Stimulated activated CD4-positive, alpha-beta T cell treated with anti-CD3 and anti-CD28 coated beads, Interleukin-4, amount 100 ng/mL, for 1 hour (primary cell): Measurements from ENCODE around the gene CLDN22.
"Not testable (repeated sequence)": the region's sequence is repeated elsewhere in the genome, so short reads cannot be mapped to it uniquely, and the experiment has no call there.

ENCODE experiments used
- DNase-seq: peaks from one replicate; pipeline ENCODE4 v3.0.0-alpha.2; 2020

Gene CLDN22

DNA sequence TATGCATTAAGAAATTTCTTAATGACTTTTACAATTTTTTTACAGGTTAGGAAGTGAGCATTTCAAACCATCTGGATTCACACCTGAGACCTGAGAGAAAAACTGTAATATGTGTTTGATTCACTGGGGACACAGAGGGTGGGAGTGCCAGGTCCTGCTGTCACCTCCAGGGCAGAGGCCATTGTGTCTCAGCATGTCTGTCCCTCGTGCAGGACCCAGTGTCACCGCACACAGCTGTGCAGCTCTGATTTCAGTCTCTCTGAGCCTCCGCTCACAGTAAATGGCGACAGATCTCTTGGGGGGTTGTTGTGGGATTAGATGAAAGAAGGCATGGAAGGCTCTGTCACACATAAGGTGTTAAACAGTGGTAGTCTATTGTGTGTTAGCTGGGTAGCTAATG lies 25.2 kb upstream of the CLDN22 start:
- DNase-seq, result no peak

DNA sequence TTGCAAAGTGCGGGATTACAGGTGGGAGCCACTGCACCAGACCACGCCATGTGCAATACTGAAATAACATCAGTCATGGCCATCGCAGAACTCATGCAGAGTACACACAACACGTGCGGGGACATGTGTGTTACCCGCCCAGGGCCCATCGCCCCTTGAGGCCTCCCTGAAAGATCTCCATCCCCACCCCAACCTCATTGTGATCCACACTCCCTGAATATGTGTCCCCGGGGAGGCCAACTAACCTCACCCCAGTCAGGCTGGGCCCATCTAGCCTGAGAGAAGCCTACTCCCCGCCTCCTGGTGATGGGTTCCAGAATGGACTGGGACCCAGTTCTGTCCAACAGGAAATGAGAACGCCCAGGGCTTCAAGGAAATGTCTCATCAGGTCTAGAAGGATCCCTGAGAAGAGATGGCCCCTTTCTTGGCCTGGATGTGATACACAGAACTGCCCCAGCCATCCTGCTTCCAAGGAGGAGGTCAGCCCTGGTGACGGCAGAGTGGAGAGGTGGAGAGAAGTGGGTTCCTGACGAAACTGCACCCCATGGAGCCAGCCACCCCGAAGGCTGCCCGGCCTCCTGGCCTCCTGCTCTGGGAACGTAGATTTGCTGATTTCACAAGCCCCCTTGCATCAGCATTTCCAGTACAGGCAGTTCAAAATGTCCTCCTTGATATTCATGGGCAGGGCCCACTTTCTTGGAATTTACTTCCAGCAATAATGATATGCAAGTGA lies 24.6 kb upstream of the CLDN22 start:
- DNase-seq, result no peak

DNA sequence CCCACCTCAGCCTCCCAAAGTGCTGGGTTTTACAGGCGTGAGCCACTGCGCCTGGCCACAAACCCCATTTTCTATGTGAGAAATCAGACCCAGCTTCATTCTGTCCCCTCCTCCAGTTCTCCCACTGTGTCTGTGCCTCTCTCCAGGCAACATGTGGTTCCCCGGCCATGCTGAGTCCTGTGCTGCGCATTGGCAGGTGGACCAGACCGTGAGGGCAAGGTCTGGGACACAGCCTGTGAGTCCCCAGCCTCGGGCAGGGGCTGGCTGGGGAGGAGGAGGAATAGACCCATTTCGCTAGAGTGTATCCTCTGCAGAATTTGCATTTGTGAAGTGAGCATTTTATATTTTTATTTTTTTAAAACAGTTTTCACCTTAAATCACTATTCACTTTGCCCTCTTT lies 23.7 kb upstream of the CLDN22 start:
- DNase-seq, result no peak

DNA sequence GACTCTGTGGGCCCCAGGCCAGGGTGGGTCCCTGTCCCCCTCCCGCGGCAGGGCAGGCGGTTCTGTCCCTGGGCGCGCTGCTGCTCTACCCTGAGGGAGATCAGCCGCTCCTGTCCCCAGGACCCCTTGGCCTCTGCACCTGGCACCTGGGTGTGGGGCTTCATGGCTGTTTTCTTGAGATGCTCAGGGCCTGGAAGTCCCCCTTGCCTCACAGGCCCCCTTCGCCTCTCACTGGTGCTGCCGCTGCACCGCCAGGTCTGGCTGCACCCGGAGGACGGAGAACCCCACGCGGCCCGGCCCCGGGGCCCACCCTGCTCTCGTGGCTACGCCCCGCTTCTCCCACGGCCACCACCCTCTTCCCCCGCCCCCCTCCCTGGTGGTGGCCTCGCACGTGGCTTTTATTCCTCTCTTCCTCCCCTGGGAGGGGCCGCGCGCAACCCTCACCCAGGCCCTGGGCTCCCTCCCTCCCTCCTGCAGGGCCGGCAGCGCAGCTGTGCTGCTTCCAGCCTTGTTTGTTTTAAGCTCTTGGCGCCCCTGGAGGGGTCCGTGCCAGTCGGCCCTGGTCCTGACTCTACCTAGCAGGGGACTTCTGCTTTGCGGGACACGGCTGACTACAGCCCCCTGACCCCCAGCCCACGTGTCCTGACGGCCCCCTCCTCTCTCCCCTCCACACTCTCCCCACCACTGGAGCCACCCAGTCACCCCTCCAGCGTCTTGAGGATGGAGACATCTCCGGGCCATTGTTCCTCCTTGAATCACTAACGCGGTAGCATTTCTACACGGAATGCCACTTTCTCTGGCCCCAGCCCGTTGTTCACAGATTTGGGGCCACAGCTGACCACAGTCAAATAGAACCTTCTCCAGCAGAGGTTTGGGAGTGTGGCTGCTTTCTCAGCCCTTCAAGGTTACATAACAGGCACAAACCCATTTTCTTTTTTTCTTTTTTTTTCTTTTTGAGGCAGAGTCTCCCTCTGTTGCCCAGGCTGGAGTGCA lies 22.8 kb upstream of the CLDN22 start:
- DNase-seq, result no peak

DNA sequence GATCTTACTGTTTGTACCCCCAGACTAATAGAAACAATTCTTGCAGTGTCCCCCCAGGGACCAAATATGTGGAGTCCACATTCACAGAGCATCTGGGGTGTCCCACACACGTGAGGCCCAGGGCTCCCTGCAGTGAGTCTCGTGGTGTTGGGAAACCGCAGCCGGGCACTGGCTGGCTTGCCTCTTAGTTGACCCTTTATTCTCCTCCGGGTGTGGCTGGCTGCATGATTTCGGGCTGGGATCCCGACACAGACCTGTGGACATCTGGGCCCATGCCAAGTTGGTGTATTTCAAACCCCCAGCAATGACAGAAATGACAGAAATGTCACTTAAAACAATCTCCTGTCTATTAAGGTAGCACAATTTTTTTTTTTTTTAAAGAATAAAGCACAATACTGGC lies 17.8 kb upstream of the CLDN22 start:
- no peak for DNase-seq

DNA sequence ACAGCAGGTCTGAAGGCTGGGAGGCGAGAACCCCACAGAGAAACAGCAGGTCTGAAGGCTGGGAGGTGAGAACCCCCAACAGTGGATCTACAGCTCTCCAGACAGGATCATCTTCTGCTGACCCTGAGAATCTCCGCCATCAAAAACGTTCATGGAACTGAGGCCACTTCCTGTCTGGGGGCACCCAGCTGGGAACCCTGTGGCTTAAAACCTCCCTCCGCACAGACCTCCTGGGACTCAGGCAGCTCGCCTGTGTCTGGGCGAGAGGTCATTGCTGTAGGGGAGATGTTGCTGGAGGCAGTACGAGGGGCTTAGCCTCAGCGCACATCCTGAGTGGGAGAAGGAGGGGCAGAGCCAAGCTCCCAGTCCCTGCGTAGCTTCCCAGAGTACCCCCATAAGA lies 17.3 kb upstream of the CLDN22 start:
- no peak for DNase-seq

DNA sequence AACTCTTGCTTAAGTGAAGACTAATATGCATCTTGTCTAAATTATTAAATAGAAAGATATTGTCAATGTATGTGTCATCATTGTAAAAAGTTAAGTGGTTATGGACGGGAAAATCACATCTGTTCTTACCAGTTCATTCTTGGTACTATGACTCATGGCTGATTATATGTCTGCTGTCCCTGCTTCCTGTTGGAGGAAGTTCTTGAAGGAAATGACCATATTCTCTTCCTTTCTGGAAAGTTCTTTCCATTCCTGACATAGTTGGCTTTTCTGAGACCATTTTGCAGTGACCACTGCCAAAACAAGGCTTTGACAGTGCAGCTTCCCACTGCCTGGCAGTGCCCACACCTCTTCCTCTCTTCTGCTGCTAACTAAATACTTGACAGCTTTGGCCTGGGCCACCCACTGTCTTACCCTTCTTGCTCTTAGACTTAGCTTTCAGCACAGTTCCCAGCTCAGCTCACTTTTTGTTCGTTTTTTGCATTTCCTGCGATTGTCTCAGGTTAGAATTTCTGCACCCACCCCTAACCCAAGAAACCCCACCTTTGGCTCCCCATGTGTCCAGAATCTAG lies 15.4 kb upstream of the CLDN22 start:
- no peak for DNase-seq

DNA sequence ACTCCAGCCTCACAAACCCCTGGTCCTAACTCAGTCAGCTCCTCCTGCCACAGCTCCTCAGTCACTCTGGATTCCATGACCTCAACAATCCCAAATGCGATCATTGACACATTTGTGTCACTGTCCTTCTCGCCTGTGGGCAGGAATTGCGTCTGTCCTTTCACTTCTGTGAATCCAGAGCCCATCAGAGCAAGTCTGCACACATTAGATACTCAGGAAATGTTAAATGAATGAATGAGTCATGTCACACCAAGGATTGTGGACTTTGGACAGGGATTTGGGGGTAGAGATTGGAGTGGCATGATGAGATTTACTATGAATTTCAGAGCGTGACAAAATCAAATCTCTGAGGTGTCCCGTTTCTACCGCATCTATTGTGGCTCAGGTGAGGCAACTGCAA lies 13.9 kb upstream of the CLDN22 start:
- DNase-seq, result no peak

DNA sequence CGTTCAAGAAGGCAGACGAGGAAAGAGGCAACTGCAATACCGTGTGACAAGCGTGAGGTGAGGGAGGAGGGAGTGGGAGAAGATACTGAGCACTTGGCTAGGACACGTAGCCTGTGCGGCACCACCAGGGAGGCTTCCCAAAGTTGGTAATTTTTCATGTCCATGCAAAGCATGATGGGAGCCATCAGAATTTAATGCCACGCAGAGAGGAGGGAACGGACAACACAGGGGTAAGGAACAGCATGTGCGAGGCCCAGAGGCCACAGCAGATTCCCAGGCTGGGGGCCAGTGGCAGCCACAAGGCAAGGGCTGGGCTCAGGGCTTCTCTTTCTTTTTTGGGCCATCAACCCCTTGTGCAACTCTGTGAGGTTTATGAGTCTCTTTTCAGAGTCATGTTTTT lies 13.1 kb upstream of the CLDN22 start:
- no peak for DNase-seq

DNA sequence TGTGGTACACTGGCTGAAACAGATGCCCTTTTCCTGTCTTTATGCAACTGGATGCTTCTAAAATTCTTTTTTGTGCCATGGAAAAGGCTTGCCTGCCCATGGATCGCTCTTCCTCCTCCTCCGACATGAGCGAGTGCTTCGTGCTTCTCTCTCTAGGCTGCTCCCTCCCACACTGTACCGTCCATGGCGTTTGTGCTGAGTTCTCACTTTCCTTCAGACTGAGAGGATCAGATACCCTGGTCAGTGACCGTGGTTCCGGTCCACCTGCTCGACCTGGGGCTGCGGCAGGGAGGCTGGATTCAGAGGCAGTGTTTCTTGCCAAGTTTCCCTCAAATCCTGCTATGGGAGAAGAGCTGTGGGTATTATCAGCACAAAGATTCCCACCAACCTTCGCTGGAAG lies 12.4 kb upstream of the CLDN22 start:
- DNase-seq, result no peak

DNA sequence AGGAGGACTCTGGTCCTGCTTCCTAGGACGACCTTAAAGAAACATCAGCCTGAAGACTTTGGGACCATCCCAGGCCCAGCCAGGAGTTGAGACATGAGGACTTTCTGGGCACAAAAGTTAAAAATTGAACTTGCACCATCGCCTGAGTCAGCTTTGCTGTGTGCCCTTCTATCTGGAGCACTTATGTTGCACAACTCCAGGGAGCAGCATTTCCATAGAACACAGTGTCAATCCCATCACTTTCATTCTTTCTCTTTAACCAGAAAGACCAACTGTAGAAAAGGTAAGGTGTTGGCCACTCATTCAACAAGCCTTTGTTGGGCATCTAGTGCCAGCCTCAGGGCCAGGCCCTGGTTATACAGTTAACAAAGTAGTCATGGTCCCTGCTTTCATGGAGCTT lies 10.8 kb upstream of the CLDN22 start:
- no peak for DNase-seq

DNA sequence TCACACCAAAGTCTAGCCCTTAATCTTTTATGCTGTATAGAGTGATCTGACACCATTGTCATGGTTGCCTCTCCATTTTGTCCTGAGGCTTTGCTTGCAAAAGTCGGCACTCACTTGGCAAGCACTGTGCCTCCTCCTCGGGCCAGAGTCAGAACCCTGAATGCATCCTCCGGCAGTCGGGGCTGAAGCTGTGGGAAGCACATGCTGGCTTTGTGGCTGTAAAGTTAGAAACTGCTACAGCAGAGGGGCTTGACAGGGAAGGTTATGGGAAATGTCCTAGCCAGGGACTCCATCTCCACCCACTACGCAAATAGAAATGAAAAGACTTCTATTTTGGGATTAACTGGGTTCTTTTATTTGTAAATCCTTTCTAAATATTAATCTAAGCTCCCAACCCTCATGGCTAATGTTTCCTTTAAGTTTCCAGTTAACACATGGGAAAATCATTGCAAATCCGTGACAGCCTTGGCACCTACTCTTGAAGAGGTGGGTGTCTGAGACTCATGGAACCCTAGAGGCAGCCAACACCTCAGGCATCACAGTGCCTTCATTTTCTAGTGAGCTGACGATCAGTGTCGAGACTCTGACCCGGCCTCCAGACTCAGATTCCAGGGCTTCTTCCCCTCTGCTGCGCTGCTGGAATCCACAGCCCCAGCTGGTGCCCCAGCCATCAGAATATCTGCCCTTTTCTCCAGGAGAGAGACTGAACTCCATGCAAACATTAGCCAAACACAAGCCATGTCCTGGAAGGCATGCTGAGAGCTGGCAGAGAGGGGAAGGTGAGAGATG lies 10.1 kb upstream of the CLDN22 start:
- no peak for DNase-seq

DNA sequence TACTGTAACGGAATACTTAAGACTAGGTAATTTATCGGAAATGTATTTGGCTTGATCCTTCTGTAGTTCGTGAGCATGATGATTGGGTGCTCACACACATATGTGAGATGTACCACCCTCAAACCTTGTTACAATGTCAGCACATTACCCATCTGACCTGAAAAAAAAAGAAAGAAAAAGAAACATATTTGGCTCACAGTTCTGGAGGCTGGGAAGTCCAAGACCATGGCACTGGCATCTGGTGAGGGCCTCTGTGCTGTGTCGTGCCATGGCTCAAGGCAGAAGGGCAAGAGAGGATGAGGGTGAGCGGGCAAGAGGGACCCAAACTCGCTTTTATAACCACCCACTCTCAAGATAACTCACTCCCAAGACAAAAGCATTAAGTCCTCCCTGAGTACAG lies 9.2 kb upstream of the CLDN22 start:
- no peak for DNase-seq

DNA sequence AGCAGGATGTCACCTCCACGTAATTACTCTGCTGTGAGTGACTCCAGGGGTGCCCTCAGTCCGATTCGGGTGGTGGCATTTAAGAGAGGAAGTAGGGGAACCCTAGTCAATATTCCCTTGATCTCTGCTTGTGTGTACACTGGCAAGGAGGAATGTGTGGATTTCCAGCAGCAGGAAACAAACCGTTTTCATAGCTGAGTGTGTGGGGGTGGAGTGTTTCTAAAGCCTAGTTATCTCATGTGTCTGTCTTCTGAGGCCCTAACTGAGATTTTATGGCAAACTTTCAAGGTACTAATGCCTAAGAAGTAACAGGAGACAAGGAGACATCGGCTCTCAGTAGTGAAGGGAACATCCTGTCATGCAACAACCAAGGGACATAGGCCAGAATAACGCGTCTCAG lies 8.8 kb upstream of the CLDN22 start:
- DNase-seq, result no peak

DNA sequence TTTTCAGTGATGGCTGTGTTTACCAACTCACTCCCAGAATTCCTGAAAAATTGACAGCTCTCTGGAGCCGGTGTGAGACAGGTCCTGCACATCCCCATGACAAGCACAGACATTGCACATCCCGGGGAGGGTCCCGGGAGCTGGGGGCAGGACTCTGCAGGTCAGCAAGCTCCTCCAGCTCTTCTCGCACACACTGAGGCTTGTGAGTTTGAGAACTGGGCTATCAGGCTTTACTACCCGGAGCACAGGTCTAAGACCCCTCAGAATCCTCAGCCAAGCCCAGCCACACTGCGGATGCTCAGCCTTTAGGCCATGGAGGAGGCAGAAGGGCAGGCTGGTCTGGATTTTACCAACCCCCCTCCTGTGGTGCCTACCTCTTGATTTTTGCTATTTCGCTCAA lies 7.8 kb upstream of the CLDN22 start:
- DNase-seq, result no peak

DNA sequence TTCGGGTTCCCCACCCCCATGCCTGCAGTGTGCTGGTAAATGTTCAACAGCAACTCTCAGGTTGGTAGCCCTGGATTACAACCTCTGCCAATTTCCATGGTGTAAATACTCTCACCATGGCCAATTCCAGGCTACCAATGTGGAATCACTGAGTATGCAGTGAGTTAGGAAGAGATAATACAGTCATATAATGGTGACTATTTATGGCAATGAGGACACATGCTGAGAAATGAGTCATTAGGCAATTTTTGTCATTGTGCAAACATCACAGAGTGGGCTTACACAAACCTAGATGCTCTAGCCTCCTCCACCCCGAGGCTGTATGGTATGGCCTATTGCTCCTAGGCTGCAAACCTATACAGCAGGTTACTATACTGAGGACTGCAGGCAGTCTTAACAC lies 6.8 kb upstream of the CLDN22 start:
- no peak for DNase-seq

DNA sequence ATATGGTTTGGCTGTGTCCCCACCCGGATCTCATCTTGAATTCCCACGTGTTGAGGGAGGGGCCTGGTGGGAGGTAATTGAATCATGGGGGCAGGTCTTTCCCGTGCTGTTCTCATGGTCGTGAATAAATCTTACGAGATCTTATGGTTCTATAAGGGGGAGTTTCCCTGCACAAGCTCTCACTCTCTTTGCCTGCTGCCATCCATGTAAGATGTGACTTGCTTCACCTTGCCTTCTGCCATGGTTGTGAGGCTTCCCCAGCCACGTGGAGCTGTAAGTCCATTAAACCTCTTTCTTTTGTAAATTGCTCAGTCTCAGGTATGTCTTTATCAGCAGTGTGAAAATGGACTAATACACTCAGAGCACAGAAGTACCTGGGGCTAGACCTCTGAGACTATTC lies 6.3 kb upstream of the CLDN22 start:
- not testable (repeated sequence) for DNase-seq

DNA sequence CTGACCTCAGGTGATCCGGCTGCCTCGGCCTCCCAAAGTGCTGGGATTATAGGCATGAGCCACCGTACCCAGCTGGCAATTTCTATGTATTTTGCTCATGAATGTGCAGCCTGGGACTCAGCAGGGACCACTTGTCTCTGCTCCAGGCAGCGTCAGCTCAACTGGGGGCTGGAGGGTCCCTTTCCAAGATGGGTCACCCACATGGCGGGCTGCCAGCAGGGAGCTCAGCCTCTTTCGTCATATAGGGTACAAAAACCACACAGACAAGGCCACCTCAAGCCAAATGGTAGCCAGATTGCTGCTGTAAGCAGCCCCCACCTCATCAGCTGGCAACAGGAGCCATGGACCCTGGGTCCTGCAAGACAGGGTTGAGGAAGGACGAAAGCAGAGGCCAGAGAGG lies 4.5 kb upstream of the CLDN22 start:
- no peak for DNase-seq

DNA sequence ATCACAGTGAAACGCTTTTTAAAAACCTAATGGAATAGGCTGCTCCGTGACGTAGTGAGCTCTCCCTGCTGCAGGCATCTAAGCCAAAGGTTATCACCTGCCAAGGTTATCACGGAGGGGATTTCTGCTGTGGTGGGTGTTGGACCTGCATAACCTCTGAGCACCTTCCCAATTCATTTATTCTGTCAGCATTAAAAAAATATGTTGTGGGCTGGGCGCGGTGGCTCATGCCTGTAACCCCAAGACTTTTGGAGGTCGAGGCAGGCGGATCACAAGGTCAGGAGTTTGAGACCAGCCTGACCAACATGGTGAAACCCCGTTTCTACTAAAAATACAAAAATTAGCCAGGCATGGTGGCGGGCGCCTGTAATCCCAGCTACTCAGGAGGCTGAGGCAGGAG lies 4.0 kb upstream of the CLDN22 start:
- DNase-seq, result not testable (repeated sequence)

DNA sequence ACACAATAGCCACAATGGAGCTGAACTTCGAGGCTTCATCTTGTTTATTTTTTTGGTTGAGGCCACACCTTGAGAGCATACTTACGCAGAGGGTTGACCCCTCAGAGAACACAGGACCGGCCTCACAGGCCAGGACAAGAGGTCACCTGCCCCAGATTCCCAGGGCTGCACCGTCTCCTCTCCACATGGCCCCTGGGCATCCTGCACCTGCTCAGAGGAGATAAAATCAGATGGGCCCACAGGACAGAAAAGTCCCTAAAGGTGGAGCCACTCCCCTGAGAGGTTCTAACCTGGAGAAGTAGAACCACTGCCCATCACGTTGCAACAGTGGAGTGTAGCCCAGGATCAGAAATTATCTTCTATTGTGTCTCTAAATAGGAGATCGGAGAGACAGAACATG lies 3.2 kb upstream of the CLDN22 start:
- DNase-seq, result no peak

DNA sequence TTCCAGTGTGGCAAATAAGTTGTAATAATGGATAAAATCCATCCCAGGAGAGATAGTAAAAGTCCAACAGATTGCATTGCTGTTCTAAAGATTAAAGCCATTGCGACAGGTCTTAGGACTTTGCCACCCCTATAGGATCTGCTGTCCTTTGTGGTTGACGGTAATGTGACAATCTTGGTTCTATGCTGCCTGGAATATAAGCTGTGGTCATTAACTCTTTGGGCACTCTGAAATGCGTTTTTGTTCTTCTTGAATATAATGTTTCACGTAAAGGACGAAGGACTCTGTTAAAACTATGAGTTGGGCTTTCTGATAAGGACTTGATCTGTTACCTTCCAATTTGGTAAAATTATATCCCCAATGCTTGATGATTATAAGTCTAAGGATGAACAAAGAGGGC lies 2.2 kb upstream of the CLDN22 start, which contains the start of gene CLDN24:
Gene CLDN24 (minus strand): TSS at position 101 of the 400 bp plus-strand sequence. CDS start 0 bp downstream, at position 101.
- no peak for DNase-seq

DNA sequence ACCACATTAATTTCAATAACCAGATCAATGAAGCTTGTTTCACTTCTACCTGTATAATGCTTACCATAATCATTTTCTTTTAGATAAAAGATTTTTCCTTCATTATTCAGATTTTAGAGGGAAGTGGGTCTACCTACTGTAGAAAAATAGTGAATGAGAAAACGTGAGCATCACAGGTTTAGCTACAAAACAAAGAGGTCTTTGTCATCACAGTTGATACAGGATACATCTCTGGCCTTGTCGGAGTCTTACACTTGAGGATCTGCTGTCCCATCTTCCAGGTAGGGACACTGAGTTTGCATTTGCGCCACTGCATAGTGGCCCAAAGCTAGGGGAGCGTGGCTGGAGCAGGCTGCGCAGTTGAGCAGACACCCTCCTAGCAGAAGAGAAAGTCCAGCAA lies 1.4 kb upstream of the CLDN22 start:
- DNase-seq, result no peak

DNA sequence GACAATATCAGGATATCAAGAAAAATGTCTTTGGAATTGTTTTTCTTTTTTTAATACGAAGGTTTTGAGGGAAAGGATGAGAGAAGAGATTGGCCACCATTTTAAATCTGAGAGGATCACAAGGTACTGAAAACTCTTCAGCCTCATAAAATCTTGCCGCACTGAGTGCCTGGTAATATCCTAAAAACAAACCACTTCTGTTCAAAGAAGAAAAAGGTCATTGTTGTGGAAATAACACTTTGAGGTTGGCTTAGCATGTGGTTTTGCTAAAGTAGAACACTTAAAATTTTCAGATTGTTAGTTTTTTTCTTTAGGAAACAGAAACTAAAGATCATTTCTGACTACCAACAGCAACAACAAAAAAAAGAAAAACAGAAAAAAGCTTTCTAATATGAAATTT lies 1.0 kb upstream of the CLDN22 start:
- no peak for DNase-seq
